Stimulated activated CD4-positive, alpha-beta T cell treated with anti-CD3 and anti-CD28 coated beads, Interleukin-15, amount 100 ng/mL, for 1 hour (primary cell): ENCODE results near the gene SLC9A3.
"Not testable (repeated sequence)": the region's sequence is repeated elsewhere in the genome, so short reads cannot be mapped to it uniquely, and the experiment has no call there.

Experiments
- DNase-seq, 2 donors: peaks; one replicate each; pipeline ENCODE4 v3.0.0-alpha.2; 2020; ENCODE audit warnings: low read depth in 1 of 2, low spot score in 1 of 2

The SLC9A3 gene

GRCh38 chr5:509611-510185 lies 14.6 kb downstream of the SLC9A3 start:
- no peak for DNase-seq

- not testable (repeated sequence) for DNase-seq
These were observed 16.2 kb downstream of the SLC9A3 start for GRCh38 chr5:507986-508575.

- DNase-seq, result no peak
These were observed 18.2 kb downstream of the SLC9A3 start for GRCh38 chr5:505951-506525.

- no peak for DNase-seq
These were observed 19.7 kb downstream of the SLC9A3 start for GRCh38 chr5:504326-505154.

- DNase-seq, result no peak
These were observed 21.7 kb downstream of the SLC9A3 start for GRCh38 chr5:502325-503079.

GRCh38 chr5:501831-502184 lies 22.4 kb downstream of the SLC9A3 start:
- no peak for DNase-seq

- DNase-seq, result no peak
These were observed 23.0 kb downstream of the SLC9A3 start for GRCh38 chr5:501105-501830.

GRCh38 chr5:500491-500890 lies 23.8 kb downstream of the SLC9A3 start:
- DNase-seq, result no peak

- DNase-seq, result no peak
These were observed 24.7 kb downstream of the SLC9A3 start for GRCh38 chr5:499233-500209.

- DNase-seq, result no peak
These were observed 26.3 kb downstream of the SLC9A3 start for GRCh38 chr5:497871-498509.

- no peak for DNase-seq
These were observed 27.1 kb downstream of the SLC9A3 start for GRCh38 chr5:497090-497700.

- no peak for DNase-seq
These were observed 28.2 kb downstream of the SLC9A3 start for GRCh38 chr5:496028-496427.

- no peak for DNase-seq
These were observed 29.5 kb downstream of the SLC9A3 start for GRCh38 chr5:494667-495255.

GRCh38 chr5:493758-494157 lies 30.5 kb downstream of the SLC9A3 start:
- no peak for DNase-seq

GRCh38 chr5:493119-493701 lies 31.0 kb downstream of the SLC9A3 start:
- no peak for DNase-seq

- DNase-seq, result no peak
These were observed 31.8 kb downstream of the SLC9A3 start for GRCh38 chr5:492314-492893.

GRCh38 chr5:491856-492155 lies 32.4 kb downstream of the SLC9A3 start:
- DNase-seq, result no peak
